Measurements from ENCODE around the gene MBD1. TPM values are rescaled to one million over a fixed set of nuclear protein-coding genes. Genes with fewer than 3 reads are reported as not detected.

MBD1 gene
- polyA plus RNA-seq, 1 experiment, result 35.3 TPM

DNA sequence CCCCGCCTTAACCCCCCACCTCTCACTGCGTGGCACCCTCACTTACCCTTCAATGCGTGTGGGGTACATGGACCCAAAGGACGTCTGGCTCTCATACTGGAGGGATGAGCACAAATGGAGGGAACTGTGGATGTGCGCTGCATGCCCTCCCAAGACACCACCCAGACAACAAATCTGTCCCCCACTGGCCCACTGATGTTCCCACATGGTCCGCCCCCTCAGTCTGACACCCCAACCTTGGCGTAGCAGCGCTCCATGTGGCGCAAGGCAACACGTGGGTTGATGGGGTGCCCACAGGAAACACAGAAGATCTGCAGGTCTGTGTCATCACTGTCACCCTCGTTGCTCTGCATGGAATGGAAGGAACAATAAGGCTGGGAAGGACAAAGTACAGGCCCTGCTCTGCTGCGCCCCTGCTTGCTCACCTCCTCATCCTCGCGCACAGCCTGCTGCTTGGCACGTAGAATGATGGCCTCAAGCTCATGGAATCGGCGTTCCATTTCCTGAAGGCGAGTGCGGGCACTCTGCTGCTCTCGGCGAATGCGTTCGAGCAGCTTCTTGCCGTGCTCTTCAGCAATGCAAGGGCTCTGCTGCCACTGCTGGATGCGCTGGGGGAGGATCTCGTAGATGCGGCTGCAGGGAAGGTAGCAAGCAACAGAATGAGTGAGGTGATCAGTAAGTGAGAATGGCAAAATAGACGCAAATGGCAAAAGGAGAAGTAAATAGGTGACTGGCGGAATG, 2.3 kb upstream of the MBD1 start:
- ChIA-PET POLR2A (no interaction called here), CTCF (no interaction called here)
- Histone ChIP-seq H3K27ac (ENCODE audit: low read depth, low read length) (no peak overlapping the region), H3K9me3 (ENCODE audit: control insufficient read depth, insufficient read depth, low read length) (no peaks in the 10 kb centered on the region; the same call in 1 of the 2 replicates), H3K4me3 (ENCODE audit: low read depth, low read length) (no peak overlapping the region), H3K27me3 (ENCODE audit: control insufficient read depth, insufficient read depth, low read length) (no peaks in the 10 kb centered on the region)
- no peak for TF ChIP-seq CTCF (IDR thresholded peaks at IDR 0.05; ENCODE audit: low read depth, low read length)
- DNase-seq (ENCODE audit: low read depth, low spot score), result no peak

- DNase-seq (ENCODE audit: low read depth, low spot score), result no peak
- peak overlapping the region; percentile 11 for H3K27ac ChIP-seq (ENCODE audit: low read depth, low read length)
- ChIA-PET POLR2A (no interaction called here), CTCF (no interaction called here)
- H3K27me3 ChIP-seq (ENCODE audit: control insufficient read depth, insufficient read depth, low read length), result no peaks in the 10 kb centered on the region
- no peaks in the 10 kb centered on the region; the same call in 1 of the 2 replicates for H3K9me3 ChIP-seq (ENCODE audit: control insufficient read depth, insufficient read depth, low read length)
- no peak for TF ChIP-seq CTCF (IDR thresholded peaks at IDR 0.05; ENCODE audit: low read depth, low read length)
- H3K4me3 ChIP-seq (ENCODE audit: low read depth, low read length), result no peak overlapping the region
Observed at GRCh38 chr18:50282521-50283335, 1.4 kb upstream of the MBD1 start.

- CTCF ChIA-PET, result interaction anchor here (1.3 to 1.8 kb wide), 3 partner anchors 11 to 75 kb away, joined by 4 to 11 read pairs (median 8); no protein-coding TSS in a partner anchor
- no peak for DNase-seq (ENCODE audit: low read depth, low spot score)
- POLR2A ChIA-PET, result interaction anchor here (0.7 to 1.1 kb wide), 5 partner anchors 11 to 93 kb away, joined by 3 to 11 read pairs (median 3); partner anchors contain the start of genes CFAP53 and SKA1
- H3K9me3 ChIP-seq (ENCODE audit: control insufficient read depth, insufficient read depth, low read length), result no peaks in the 10 kb centered on the region; the same call in 1 of the 2 replicates
- TF ChIP-seq CTCF (IDR thresholded peaks at IDR 0.05; ENCODE audit: low read depth, low read length), result no peak
- peak overlapping the region; percentile 98 for H3K4me3 ChIP-seq (ENCODE audit: low read depth, low read length)
- peak overlapping the region; percentile 77 for H3K27ac ChIP-seq (ENCODE audit: low read depth, low read length)
- no peaks in the 10 kb centered on the region for H3K27me3 ChIP-seq (ENCODE audit: control insufficient read depth, insufficient read depth, low read length)
Observed at GRCh38 chr18:50281972-50282520, 723 bp upstream of the MBD1 start.

GRCh38 chr18:50280707-50281294, 522 bp downstream of the MBD1 start:
- peak overlapping the region; percentile 98 for H3K4me3 ChIP-seq (ENCODE audit: low read depth, low read length)
- H3K27ac ChIP-seq (ENCODE audit: low read depth, low read length), result peak overlapping the region; percentile 91
- H3K27me3 ChIP-seq (ENCODE audit: control insufficient read depth, insufficient read depth, low read length), result no peaks in the 10 kb centered on the region
- POLR2A ChIA-PET, result interaction anchor here (0.8 to 1.1 kb wide), 3 partner anchors 12 to 27 kb away, joined by 3 to 11 read pairs (median 5); partner anchors contain the start of gene CFAP53
- no peak for TF ChIP-seq CTCF (IDR thresholded peaks at IDR 0.05; ENCODE audit: low read depth, low read length)
- no peaks in the 10 kb centered on the region; the same call in 1 of the 2 replicates for H3K9me3 ChIP-seq (ENCODE audit: control insufficient read depth, insufficient read depth, low read length)
- CTCF ChIA-PET, result interaction anchor here (1.3 to 1.8 kb wide), 3 partner anchors 10 to 77 kb away, joined by 4 to 11 read pairs (median 8); no protein-coding TSS in a partner anchor
- no peak for DNase-seq (ENCODE audit: low read depth, low spot score)

Data from AG04450 (cell line).